Calu3 (cell line): Measurements from ENCODE around the gene VEGFB. TPM values are rescaled to one million over a fixed set of nuclear protein-coding genes. Genes with fewer than 3 reads are reported as not detected.

Experiments used
- BruUV-seq: library from RNA; stranded (reverse); fragments of 400-500 nt; replicated peaks from 2 replicates; lab custom pipeline; 2021; lab: Mats Ljungman, UMichigan
- CTCF ChIA-PET: fragments of 300-600 bp; sonication (Branson Sonifier 250); formaldehyde crosslinking; loops from one replicate; lab custom pipeline; 2022; ENCODE audit warnings: antibody characterized with exemption; lab: Charles Lee
- DNase-seq: peaks from one replicate; pipeline ENCODE4 v3.0.0; 2022
- H3K27ac Mint-ChIP-seq: one replicate; pipeline ENCODE4 v1.8.0; 2022; ENCODE audit warnings: mixed read lengths; ENCODE audit not compliant: unreplicated experiment
- H3K27me3 Mint-ChIP-seq: one replicate; pipeline ENCODE4 v1.8.0; 2022; ENCODE audit warnings: mixed read lengths; ENCODE audit not compliant: unreplicated experiment
- H3K36me3 Mint-ChIP-seq: one replicate; pipeline ENCODE4 v1.8.0; 2022; ENCODE audit warnings: mild to moderate bottlenecking, moderate library complexity, mixed read lengths; ENCODE audit not compliant: insufficient read depth, unreplicated experiment
- H3K4me1 Mint-ChIP-seq: one replicate; pipeline ENCODE4 v1.8.0; 2022; ENCODE audit warnings: mild to moderate bottlenecking, low read depth, mixed read lengths; ENCODE audit not compliant: unreplicated experiment
- H3K4me3 Mint-ChIP-seq: one replicate; pipeline ENCODE4 v1.8.0; 2022; ENCODE audit warnings: mild to moderate bottlenecking, low read depth, moderate library complexity, mixed read lengths; ENCODE audit not compliant: unreplicated experiment
- H3K9me3 Mint-ChIP-seq: one replicate; pipeline ENCODE4 v1.8.0; 2022; ENCODE audit warnings: low read depth, mixed read lengths; ENCODE audit not compliant: unreplicated experiment
- intact Hi-C: fragments of 100-400 bp; cut with micrococcal nuclease; formaldehyde crosslinking; loops from one replicate; pipeline ENCODE4 v1.10.0; 2022; ENCODE audit not compliant: unreplicated experiment
- total RNA-seq: library from RNA; stranded (reverse); gene quantifications from 2 replicates; pipeline ENCODE4 v1.2.3, GENCODE V29; 2022
- TF ChIP-seq, protein P1 (sequence below): fragments of 200-600 bp; IDR thresholded peaks from one replicate; pipeline ENCODE4 v1.8.0; 2022; ENCODE audit warnings: antibody characterized with exemption; ENCODE audit not compliant: unreplicated experiment

The VEGFB gene
- total RNA-seq, 1 experiment from 2014 or later = 91.5 TPM

DNA sequence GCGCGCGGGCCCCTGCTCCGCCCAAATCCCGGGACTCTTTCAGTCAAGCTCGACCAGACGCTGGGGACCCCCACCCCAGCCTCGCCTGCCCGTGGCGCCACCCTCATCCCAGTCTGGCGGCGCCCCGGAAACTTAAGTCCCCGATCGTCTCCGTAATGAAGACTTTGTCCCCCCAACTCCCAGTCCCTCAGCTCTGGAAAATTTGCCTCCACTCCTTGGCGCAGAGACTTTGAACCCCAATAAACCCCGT, 17.3 kb downstream of the VEGFB start:
- Mint-ChIP-seq H3K9me3 (no peaks in the 10 kb centered on the region), H3K36me3 (peaks cover 72% of the 10 kb centered on the region), H3K4me1 (peaks cover 11% of the 10 kb centered on the region), H3K27ac (peak overlapping the region; percentile 74), H3K27me3 (no peaks in the 10 kb centered on the region), H3K4me3 (peak overlapping the region; percentile 90)
- DNase-seq = no peak
- BruUV-seq = no TSS peak
- intact Hi-C loops = no loop called here
- TF ChIP-seq, protein P1, sequence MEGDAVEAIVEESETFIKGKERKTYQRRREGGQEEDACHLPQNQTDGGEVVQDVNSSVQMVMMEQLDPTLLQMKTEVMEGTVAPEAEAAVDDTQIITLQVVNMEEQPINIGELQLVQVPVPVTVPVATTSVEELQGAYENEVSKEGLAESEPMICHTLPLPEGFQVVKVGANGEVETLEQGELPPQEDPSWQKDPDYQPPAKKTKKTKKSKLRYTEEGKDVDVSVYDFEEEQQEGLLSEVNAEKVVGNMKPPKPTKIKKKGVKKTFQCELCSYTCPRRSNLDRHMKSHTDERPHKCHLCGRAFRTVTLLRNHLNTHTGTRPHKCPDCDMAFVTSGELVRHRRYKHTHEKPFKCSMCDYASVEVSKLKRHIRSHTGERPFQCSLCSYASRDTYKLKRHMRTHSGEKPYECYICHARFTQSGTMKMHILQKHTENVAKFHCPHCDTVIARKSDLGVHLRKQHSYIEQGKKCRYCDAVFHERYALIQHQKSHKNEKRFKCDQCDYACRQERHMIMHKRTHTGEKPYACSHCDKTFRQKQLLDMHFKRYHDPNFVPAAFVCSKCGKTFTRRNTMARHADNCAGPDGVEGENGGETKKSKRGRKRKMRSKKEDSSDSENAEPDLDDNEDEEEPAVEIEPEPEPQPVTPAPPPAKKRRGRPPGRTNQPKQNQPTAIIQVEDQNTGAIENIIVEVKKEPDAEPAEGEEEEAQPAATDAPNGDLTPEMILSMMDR = no peak
- CTCF ChIA-PET = interaction anchor here (0.9 to 1.8 kb wide), 6 partner anchors 10 to 53 kb away, joined by 3 to 16 read pairs (median 6); partner anchors contain the start of genes BAD and FKBP2

GRCh38 chr11:64252003-64252872, 17.9 kb downstream of the VEGFB start:
- intact Hi-C loops = no loop called here
- DNase-seq = peak; percentile 75
- Mint-ChIP-seq H3K36me3 (peaks cover 66% of the 10 kb centered on the region), H3K27ac (peak overlapping the region; percentile 74), H3K4me1 (peaks cover 11% of the 10 kb centered on the region), H3K9me3 (no peaks in the 10 kb centered on the region), H3K4me3 (peak overlapping the region; percentile 90), H3K27me3 (no peaks in the 10 kb centered on the region)
- CTCF ChIA-PET = interaction anchor here (0.7 to 1.8 kb wide), 6 partner anchors 11 to 103 kb away, joined by 3 to 16 read pairs (median 6); partner anchors contain the start of gene FKBP2
- no TSS peak for BruUV-seq
- TF ChIP-seq, protein P1 = no peak

DNA sequence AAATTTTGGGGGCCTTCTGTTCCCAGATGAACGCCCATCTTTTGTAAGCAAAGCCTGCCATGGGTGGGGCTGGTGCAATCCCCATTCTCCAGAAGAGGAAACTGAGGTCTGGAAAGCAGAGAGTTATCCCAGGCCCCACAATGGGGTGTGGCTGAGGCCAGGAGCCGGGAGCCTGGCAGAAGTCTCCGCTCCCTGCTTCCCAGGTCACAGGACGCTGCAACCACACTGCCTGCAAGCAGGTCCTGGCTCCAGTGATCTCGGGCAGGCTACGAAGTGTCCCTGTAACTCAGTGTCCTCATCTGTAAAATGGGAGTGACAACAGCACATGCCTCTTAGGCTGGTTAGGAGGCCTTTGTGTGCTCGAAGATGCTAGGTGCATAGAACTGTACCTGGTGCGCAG, 18.7 kb downstream of the VEGFB start:
- intact Hi-C loops = no loop called here
- TF ChIP-seq, protein P1 = no peak
- Mint-ChIP-seq H3K36me3 (peaks cover 58% of the 10 kb centered on the region), H3K4me3 (peak overlapping the region; percentile 90), H3K9me3 (no peaks in the 10 kb centered on the region), H3K27ac (no peak overlapping the region), H3K4me1 (peaks cover 4% of the 10 kb centered on the region), H3K27me3 (no peaks in the 10 kb centered on the region)
- no TSS peak for BruUV-seq
- no peak for DNase-seq
- CTCF ChIA-PET = no interaction called here

GRCh38 chr11:64253481-64253880, 19.1 kb downstream of the VEGFB start:
- H3K36me3 Mint-ChIP-seq = peaks cover 54% of the 10 kb centered on the region
- no peaks in the 10 kb centered on the region for H3K4me1 Mint-ChIP-seq
- no TSS peak for BruUV-seq
- CTCF ChIA-PET = no interaction called here
- no peaks in the 10 kb centered on the region for H3K9me3 Mint-ChIP-seq
- no peak for DNase-seq
- H3K4me3 Mint-ChIP-seq = peak overlapping the region; percentile 42
- H3K27ac Mint-ChIP-seq = no peak overlapping the region
- intact Hi-C loops = no loop called here
- TF ChIP-seq, protein P1 = no peak
- H3K27me3 Mint-ChIP-seq = no peaks in the 10 kb centered on the region
